Neural progenitor cell (in vitro differentiated cells): ENCODE results near the gene DOK7.

Experiments
- CTCF ChIP-seq: fragments of 200-600 bp; sonication (generic); IDR thresholded peaks from 2 replicates; pipeline ENCODE4 v1.5.1; 2017; ENCODE audit warnings: antibody characterized with exemption, mild to moderate bottlenecking
- EZH2 ChIP-seq: fragments of 200-600 bp; sonication (generic); IDR thresholded peaks from 2 replicates; pipeline ENCODE4 v1.6.1; 2017; ENCODE audit warnings: antibody characterized with exemption, mild to moderate bottlenecking, moderate library complexity

DNA sequence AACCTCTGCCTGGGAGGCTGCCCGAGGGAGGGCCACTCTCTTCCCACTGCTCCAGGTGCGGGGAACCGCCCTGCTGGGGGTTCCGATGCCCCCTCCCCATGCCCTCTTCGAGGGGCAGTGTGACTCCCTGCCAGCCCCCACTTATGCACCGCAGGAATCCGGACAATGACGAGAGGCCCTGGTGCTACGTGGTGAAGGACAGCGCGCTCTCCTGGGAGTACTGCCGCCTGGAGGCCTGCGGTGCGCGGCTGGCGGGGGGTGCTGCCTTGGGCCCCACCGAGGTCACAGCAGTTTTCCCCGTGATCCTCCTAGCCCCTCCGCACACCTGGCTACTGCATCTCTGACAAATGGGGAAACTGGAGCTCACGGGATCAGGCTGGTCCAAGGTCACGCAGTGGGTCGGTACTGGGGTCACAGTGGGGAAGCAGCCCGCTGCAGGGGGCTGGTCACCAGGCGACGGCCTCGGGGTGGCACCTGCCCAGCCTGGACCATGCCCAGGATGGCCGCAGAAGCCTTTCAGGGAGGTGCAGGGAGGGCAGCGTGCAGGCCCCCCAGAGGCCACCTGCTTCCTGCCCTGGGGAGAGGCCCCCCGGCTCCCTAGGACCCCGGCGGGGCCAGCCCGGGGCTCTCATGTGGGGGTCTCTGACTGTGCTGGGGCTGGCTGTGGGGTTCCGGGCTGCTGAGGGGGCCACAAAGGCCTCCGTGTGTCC is 17.8 kb upstream of the DOK7 start:
- TF ChIP-seq CTCF = no peak
- TF ChIP-seq EZH2 = no peak
